Stimulated activated CD8-positive, alpha-beta memory T cell treated with anti-CD3 and anti-CD28 coated beads, Interleukin-12 subunit alpha, Interleukin-12 subunit beta, amount 100 ng/mL, for 24 hours (primary cell): ENCODE data around the gene UBE2K.
"Not testable (repeated sequence)": the region's sequence is repeated elsewhere in the genome, so short reads cannot be mapped to it uniquely, and the experiment has no call there.

Source experiments
- DNase-seq: peaks from one replicate; pipeline ENCODE4 v3.0.0-alpha.2; 2020; ENCODE audit errors: extremely low read depth

Gene UBE2K

GRCh38 chr4:39689970-39690369 is 8.0 kb upstream of the UBE2K start:
- DNase-seq = no peak

- peak; percentile 19 for DNase-seq
Measured at GRCh38 chr4:39698424-39699009, 581 bp downstream of the UBE2K start.

DNA sequence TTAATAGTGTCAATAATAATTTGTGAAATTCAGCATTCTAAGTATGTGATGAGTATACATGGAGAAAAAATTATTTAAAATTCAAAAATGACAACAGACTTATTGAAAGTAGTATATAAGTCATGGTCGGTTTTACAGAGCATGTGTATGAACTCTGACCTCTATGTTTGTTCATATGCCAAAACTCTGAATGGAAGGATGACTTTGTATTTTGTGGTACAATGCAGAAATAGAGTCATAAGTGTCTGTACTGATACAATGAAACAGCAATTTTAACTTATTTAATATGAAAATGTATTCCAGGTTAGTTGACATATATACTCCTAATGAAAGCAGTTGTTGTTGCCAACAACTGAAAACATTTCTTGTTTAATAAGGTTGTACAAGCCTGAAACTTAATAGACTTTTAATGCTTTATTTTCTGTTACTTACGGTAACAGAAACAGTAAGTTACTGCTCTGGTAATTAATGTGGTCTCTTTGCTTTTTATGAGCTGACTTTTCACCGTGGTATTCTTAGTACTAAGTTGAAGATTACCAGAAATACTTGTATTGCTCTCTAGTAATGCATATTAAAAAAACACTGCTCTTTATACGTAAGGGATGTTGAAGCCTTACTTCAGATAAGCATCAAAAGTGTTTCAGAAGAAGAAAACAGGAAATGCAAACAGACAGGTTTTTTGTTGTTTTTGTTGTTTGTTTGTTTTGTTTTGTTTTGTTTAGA is 1.9 kb downstream of the UBE2K start:
- no peak for DNase-seq

GRCh38 chr4:39700554-39700953 is 2.6 kb downstream of the UBE2K start:
- no peak for DNase-seq

DNA sequence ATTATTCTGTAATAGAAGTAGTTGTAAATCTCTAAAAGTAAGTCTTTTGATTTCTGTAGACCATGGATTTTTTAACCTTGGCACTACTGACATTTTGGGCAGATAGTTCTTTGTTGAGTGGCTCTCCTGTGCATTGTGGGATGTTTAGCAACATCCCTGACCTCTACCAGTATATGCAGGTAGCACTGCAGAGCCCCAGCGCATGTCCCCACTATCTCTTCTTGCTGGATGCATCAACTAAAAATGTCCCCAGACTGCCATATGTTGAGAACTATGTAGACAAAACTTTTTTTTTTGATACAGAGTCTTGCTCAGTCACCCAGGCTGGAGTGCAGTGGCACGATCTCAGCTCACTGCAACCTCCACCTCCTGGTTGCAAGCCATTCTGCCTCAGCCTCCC is 4.8 kb downstream of the UBE2K start:
- no peak for DNase-seq

GRCh38 chr4:39704789-39705188 is 6.9 kb downstream of the UBE2K start:
- not testable (repeated sequence) for DNase-seq

DNA sequence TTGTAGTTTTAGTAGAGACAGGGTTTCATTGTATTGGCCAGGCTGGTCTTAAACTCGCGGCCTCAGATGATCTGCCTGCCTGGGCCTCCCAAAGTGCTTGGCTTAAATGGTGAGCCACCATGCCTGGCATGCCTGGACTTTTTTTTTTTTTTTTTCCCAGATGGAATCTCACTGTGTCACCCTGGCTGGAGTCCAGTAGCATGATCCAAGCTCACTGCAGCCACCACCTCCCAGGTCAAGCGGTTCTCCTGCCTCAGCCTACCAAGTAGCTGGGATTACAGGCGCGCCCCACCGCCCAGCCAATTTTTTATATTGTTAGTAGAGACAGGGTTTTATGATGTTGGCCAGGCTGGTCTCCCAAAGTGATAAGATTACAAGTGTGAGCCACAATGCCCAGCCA is 8.4 kb downstream of the UBE2K start:
- DNase-seq = no peak

DNA sequence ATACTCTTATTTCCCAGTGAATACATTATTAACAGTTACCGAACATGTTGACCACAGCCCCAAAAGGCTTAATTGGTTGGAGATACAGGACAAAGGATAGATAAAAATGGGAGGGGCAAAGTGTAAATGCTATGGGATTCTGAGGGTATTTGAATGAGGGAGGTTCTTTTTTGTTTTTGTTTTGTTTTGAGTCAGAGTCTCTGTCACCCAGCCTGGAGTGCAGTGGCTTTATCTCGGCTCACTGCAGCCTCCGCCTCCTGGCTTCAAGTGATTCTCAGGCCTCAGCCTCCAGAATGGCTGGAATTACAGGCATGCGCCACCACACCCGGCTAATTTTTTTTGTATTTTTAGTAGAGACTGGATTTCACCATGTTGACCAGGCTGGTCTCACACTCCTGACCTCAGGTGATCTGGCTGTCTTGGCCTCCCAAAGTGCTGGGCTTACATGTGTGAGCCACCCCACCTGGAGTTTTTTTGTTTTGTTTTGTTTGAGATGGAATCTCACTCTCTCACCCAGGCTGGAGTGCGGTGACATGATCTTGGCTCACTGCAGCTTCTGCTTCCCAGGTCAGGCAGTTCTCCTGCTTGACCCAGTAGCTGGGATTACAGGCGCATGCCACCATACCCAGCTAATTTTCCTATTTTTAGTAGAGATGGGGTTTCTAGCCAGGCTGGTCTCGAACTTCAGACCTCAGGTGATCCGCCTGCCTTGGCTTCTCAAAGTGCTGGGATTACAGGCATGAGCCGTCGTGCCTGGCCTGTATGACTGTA is 9.0 kb downstream of the UBE2K start:
- DNase-seq = no peak

- no peak for DNase-seq
Measured at GRCh38 chr4:39710098-39710896, 12.4 kb downstream of the UBE2K start.

DNA sequence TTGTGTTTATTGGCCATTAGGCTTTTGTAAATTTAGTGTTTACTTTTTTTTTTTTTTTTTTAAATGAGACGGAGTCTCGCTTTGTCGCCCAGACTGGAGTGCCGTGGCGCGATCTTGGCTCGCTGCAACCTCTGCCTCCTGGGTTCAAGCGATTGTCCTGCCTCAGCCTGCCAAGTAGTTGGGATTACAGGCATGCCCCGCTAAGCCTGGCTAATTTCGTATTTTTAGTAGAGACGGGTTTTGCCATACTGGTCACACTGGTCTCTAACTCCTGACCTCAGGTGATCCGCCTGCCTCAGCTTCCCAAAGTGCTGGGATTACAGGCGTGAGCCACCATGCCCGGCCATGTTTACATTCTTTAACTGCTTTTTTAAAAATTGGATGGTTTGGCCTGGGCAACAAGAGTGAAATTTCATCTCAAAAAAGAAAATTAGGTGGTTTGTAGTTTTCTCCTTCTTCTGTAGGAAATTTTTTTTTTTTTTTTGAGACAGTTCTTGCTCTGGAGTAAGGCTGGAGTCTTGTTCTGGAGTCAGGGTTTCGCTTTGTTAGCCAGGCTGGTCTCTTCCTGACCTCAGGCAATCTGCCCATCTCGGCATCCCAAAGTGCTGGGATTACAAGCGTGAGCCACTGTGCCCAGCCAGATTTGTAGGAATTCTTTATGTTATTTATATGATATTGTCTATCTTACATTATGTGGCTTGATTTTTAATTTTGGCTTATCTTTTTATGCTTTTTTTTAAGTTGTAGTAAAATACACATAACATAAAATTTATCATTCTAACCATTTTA is 15.1 kb downstream of the UBE2K start:
- DNase-seq = no peak

GRCh38 chr4:39713691-39714090 is 15.8 kb downstream of the UBE2K start:
- DNase-seq = no peak

GRCh38 chr4:39714166-39714565 is 16.2 kb downstream of the UBE2K start:
- no peak for DNase-seq

- DNase-seq = no peak
Measured at GRCh38 chr4:39715788-39716187, 17.9 kb downstream of the UBE2K start.

DNA sequence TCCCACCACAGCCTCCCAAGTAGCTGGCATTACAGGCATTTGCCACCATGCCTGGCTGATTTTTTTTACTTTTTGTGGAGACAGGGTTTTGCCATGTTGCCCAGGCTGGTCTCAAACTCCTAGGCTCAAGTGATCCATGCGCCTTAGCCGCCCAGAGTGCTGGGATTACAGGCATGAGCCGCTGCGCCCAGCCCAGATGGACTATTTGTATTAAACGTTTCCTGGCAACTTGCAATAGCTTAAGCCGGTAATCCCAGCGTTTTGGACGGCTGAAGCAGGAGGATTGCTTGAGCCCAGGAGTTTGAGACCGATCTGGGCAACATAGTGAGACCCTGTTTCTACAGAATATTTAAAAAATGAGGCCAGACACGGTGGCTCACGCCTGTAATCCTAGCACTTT is 18.4 kb downstream of the UBE2K start:
- no peak for DNase-seq

- not testable (repeated sequence) for DNase-seq
Measured at GRCh38 chr4:39717743-39718142, 19.8 kb downstream of the UBE2K start.

- DNase-seq = no peak
Measured at GRCh38 chr4:39718366-39719323, 20.7 kb downstream of the UBE2K start.

DNA sequence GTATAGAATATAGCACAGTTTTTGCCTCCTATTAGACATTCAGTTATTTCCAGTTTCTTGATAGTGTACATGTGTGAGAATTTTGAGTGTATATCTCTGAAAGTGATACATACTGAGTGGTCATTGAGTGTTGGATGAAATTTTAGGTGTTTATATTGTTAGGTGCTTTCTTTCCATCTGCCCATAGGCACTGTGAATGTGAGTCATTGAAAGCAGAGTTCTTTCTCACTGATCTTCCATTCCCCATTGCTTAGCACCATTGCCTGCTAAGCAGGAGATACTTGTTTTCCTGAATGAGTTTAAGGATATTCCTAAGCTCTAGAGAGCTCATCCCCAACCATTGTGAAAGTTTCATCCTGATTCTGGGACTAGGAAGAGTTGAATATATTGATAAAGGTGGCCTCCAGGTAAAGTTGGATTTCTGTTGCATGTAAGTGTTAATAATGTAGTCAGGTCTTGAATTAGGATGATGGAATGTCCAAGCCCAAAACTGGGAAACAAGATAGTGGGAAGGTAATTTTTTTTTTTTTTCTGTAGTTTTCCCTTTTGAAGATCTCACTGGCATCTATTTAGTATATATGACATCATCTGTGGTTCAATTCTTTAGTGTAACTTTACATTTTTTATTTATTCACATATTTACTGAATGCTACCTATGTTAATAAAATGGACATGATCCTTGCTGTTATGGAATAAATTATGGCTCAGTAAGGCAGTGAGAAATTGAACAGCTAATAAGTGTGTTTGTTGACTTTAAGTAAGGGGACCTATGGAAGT is 22.1 kb downstream of the UBE2K start:
- DNase-seq = no peak

GRCh38 chr4:39721273-39721672 is 23.3 kb downstream of the UBE2K start:
- DNase-seq = not testable (repeated sequence)

DNA sequence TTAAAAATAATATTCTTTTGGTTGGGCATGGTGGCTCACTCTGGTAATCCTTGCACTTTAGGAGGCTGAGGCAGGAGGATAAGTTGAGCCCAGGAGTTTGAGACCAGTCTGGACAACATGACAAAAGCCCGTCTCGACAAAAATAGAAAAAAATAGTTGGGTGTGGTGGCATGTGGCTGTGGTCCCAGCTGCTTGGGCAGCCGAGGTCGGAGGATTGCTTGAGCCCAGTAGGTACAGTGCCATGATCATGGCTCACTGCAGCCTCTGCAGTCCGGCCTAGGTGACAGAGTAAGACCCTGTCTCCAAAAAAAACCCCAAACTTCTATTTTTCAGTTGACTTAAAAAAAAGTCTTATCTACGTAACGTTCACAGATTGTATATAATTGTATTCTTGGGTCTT is 23.9 kb downstream of the UBE2K start:
- DNase-seq = no peak
